HG02973 (cell line): Measurements from ENCODE around the gene PTGER3.
"Not testable (repeated sequence)": the region's sequence is repeated elsewhere in the genome, so short reads cannot be mapped to it uniquely, and the experiment has no call there.

Source experiments
- ATAC-seq: cut with Tn5 transposase; IDR thresholded peaks from one replicate; pipeline ENCODE4 v1.9.1; 2021; ENCODE audit warnings: moderate library complexity; ENCODE audit not compliant: unreplicated experiment

Gene PTGER3

GRCh38 chr1:70961374-70961975 is 86.1 kb downstream of the PTGER3 start:
- ATAC-seq: no peak

GRCh38 chr1:70948396-70949017 is 99.1 kb downstream of the PTGER3 start:
- ATAC-seq: no peak

DNA sequence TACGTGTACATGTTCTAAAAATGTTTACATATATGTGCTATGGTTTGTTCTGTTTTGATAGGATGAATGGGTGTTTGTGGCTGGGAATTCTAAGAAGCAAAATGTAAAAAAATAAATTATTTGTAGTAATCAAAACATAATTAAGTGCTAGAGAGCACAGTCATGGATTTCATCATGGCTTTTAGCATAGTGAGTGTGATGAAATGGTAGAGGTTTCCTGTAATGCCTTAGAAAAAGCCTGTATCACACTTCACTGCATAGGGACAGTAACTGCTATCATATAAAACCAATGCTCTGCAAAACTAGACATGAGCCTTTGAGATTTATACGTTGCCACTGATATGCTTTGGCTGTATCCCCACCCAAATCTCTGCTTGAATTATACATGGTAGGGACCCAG is 99.8 kb downstream of the PTGER3 start:
- no peak for ATAC-seq

- ATAC-seq: no peak
Observed at GRCh38 chr1:70945676-70946075, 101.9 kb downstream of the PTGER3 start.

GRCh38 chr1:70945251-70945650 is 102.4 kb downstream of the PTGER3 start:
- no peak for ATAC-seq

GRCh38 chr1:70941563-70941962 is 106.1 kb downstream of the PTGER3 start:
- no peak for ATAC-seq

GRCh38 chr1:70940398-70940797 is 107.2 kb downstream of the PTGER3 start:
- not testable (repeated sequence) for ATAC-seq

DNA sequence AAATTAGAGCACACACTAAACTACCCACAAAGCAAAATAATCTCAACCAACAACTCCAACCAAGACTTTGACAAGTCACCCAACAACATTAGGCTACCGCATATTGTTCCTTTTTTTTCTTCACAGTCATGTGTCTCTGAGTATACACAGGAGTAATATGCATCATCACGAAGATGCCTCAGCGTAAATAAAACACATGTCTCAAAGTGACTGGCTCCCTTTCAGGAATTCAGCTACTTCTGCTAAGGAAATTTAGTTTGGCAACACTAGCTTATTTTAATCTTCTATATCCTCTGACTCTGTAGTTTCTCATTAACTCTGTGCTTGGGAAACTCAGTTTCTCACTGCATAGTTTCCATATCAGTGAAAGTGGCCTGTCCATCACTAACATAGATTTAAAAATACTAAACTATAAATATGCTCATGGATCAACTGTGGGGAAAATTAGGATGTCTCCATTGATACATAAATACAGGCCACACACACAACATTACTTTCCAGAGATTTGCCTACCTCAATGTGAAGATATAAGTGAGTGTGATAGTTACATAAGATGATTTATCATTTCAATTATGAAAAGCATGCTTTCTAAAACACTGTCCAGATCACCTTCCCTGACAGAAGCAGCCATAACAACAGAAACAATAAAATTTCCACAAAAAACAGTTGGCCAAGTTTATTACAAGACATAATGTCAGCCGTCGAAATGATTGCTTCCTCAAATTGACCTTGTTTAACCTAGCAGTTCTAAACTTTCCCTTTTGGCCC is 113.2 kb downstream of the PTGER3 start:
- no peak for ATAC-seq

DNA sequence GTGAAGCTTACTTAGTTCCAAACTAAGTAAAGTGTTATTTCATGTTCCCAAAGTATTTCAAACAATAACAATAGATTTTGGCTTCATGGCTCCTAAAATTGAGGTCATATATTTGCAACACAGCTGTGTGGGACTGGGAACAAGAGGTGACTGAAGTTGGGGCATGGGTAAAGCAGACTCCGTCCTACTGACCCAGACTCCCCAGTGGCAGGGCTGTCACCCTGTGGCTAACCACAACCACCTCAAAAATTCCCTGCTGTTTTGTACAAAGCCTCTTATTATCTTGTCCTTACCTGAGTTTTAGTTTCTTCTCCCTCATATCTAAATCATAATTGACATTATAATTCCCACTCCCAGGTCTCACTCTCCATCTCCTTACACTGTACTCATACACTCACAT is 117.6 kb downstream of the PTGER3 start:
- ATAC-seq: no peak

GRCh38 chr1:70922196-70922595 is 125.4 kb downstream of the PTGER3 start:
- no peak for ATAC-seq
